Spleen (tissue), 7 donors: ENCODE data around the gene KANSL1.

Experiments
- CTCF ChIP-seq, 11 experiments: fragments of 200-600 bp in 7 of 11; fragments of 450-650 bp in 4 of 11; sonication (generic) in 4 of 11; IDR thresholded peaks in 8 of 11; conservative IDR thresholded peaks in 3 of 11; 1 replicate in 7 of 11; 2 replicates in 4 of 11; pipeline versions ENCODE4 v1.4.0 to v1.8.0; 2016 to 2021; ENCODE audit warnings: antibody characterized with exemption in 11 of 11, inconsistent platforms in 4 of 11, mild to moderate bottlenecking in 1 of 11
- POLR2A ChIP-seq, 3 donors: fragments of 450-650 bp; IDR thresholded peaks; one replicate each; pipeline ENCODE4 v1.5.1; 2017; ENCODE audit warnings: antibody characterized with exemption in 3 of 3, mild to moderate bottlenecking in 1 of 3
- POLR2AphosphoS5 ChIP-seq, 3 donors: sonication (generic); formaldehyde crosslinking; IDR thresholded peaks; one replicate each; pipeline ENCODE4 v1.5.1; 2017; ENCODE audit warnings: antibody characterized with exemption in 3 of 3
- donor health status: DM: no; HTN: no; CAD: no; lungs with moderate emphysema.
- donor health status: DM: no; HTN: no; CAD: no.
- donor health status: DM: no; HTN: no; CAD: no.

GRCh38 chr17:45997624-45998023 is 195.6 kb downstream of the KANSL1 start:
- no peak for TF ChIP-seq POLR2A (IDR thresholded peaks at IDR 0.05)
- TF ChIP-seq CTCF (IDR thresholded peaks at IDR 0.05 in 8 of 11, conservative IDR thresholded peaks at IDR 0.05 in 3 of 11): no peak
- no peak for TF ChIP-seq POLR2AphosphoS5 (IDR thresholded peaks at IDR 0.05)
